Posterior cingulate gyrus (tissue), 11 donors: Measurements from ENCODE around the gene RSBN1L.

Experiments used
- DNase-seq, 10 donors: peaks; one replicate each; pipeline versions ENCODE4 v3.0.0 to v3.0.0-alpha.2; 2020 to 2021; ENCODE audit warnings: mixed read lengths in 3 of 10
- intact Hi-C: fragments of 100-400 bp; cut with DNase I; formaldehyde crosslinking; loops from one replicate; pipeline ENCODE4 v1.15.1; 2023

Gene RSBN1L

GRCh38 chr7:77796960-77797359, 100.7 kb downstream of the RSBN1L start:
- no peak for DNase-seq
- intact Hi-C loops = loop anchor here (2.0 to 10.0 kb wide), 4 partner anchors 38 to 260 kb away; partner anchors contain the start of genes PTPN12 and RSBN1L

GRCh38 chr7:77797734-77798393, 101.6 kb downstream of the RSBN1L start:
- peak in 8 of 10 donors; percentile 26 to 91 (median 38) for DNase-seq
- intact Hi-C loops = loop anchor here (2.0 to 10.0 kb wide), 4 partner anchors 39 to 261 kb away; partner anchors contain the start of genes PTPN12 and RSBN1L

- peak; percentile 97 to 100 (median 99) for DNase-seq
- intact Hi-C loops = loop anchor here (5.0 to 10.0 kb wide), 3 partner anchors 101 to 261 kb away; partner anchors contain the start of genes PTPN12 and RSBN1L
Measured at GRCh38 chr7:77798394-77799077, 102.3 kb downstream of the RSBN1L start, which contains the start of the genes PHTF2 and TMEM60. Gene PHTF2 (plus strand): TSS chr7:77798773. Gene TMEM60 (minus strand): TSS chr7:77798434. CDS start chr7:77794373, 4,061 bp downstream.

GRCh38 chr7:77799078-77799964, 103.1 kb downstream of the RSBN1L start:
- peak; percentile 19 to 92 (median 32) for DNase-seq
- intact Hi-C loops = loop anchor here (5.0 to 10.0 kb wide), 3 partner anchors 102 to 262 kb away; partner anchors contain the start of genes PTPN12 and RSBN1L

GRCh38 chr7:77800158-77800557, 103.9 kb downstream of the RSBN1L start:
- no peak for DNase-seq
- intact Hi-C loops = no loop called here

- DNase-seq = no peak
- intact Hi-C loops = no loop called here
Measured at GRCh38 chr7:77800730-77801129, 104.5 kb downstream of the RSBN1L start.

- DNase-seq = no peak
- intact Hi-C loops = no loop called here
Measured at GRCh38 chr7:77802557-77803405, 106.5 kb downstream of the RSBN1L start.

- no peak for DNase-seq
- intact Hi-C loops = no loop called here
Measured at GRCh38 chr7:77806425-77806824, 110.2 kb downstream of the RSBN1L start.

GRCh38 chr7:77808517-77808916, 112.3 kb downstream of the RSBN1L start:
- DNase-seq = no peak
- intact Hi-C loops = no loop called here

- DNase-seq = no peak
- intact Hi-C loops = no loop called here
Measured at GRCh38 chr7:77811516-77812289, 115.4 kb downstream of the RSBN1L start.

GRCh38 chr7:77812290-77812685, 116.0 kb downstream of the RSBN1L start:
- DNase-seq = no peak
- intact Hi-C loops = no loop called here

- intact Hi-C loops = no loop called here
- no peak for DNase-seq
Measured at GRCh38 chr7:77813180-77813579, 116.9 kb downstream of the RSBN1L start.

GRCh38 chr7:77819021-77819420, 122.8 kb downstream of the RSBN1L start:
- DNase-seq = no peak
- intact Hi-C loops = no loop called here

GRCh38 chr7:77820967-77821366, 124.7 kb downstream of the RSBN1L start:
- intact Hi-C loops = no loop called here
- DNase-seq = no peak

- intact Hi-C loops = no loop called here
- DNase-seq = no peak
Measured at GRCh38 chr7:77822269-77822668, 126.0 kb downstream of the RSBN1L start.

GRCh38 chr7:77823787-77824186, 127.5 kb downstream of the RSBN1L start:
- intact Hi-C loops = no loop called here
- no peak for DNase-seq

GRCh38 chr7:77824636-77825035, 128.4 kb downstream of the RSBN1L start:
- DNase-seq = no peak
- intact Hi-C loops = no loop called here

GRCh38 chr7:77825131-77825530, 128.9 kb downstream of the RSBN1L start:
- no peak for DNase-seq
- intact Hi-C loops = no loop called here

- no peak for DNase-seq
- intact Hi-C loops = no loop called here
Measured at GRCh38 chr7:77826300-77826699, 130.0 kb downstream of the RSBN1L start.
